Renal cortex interstitium (tissue), 11 donors: ENCODE data around the gene MAMLD1. TPM values are rescaled to one million over a fixed set of nuclear protein-coding genes. Genes with fewer than 3 reads are reported as not detected.
A peak's percentile ranks its signal among the peaks of the same experiment; 100 is the strongest.

Experiments
- DNase-seq, 11 donors: peaks; one replicate each; pipeline ENCODE4 v3.0.0-alpha.2; 2013; ENCODE audit warnings: low read depth in 9 of 11, low spot score in 4 of 11; ENCODE audit errors: extremely low read depth in 1 of 11
- polyA plus RNA-seq, 3 donors: library from polyadenylated mRNA; unstranded; fragments of 120-200 nt; gene quantifications; one replicate each; pipeline ENCODE4 v1.2.1, GENCODE V29; 2013; ENCODE audit not compliant: insufficient read length in 3 of 3

MAMLD1 gene
- polyA plus RNA-seq, 3 donors, result 6.3 to 7.9 (median 6.8) TPM

- DNase-seq, result no peak
Measured at GRCh38 chrX:150543230-150544155, 180.4 kb downstream of the MAMLD1 start.

GRCh38 chrX:150544222-150544787, 181.2 kb downstream of the MAMLD1 start:
- DNase-seq, result no peak

GRCh38 chrX:150544835-150545770, 182.0 kb downstream of the MAMLD1 start:
- no peak for DNase-seq

GRCh38 chrX:150546711-150547153, 183.6 kb downstream of the MAMLD1 start:
- DNase-seq, result peak in 1 of 11 donors; percentile 32

- DNase-seq, result peak in 3 of 11 donors; percentile 38 to 53 (median 44)
Measured at GRCh38 chrX:150547375-150548115, 184.4 kb downstream of the MAMLD1 start.

- no peak for DNase-seq
Measured at GRCh38 chrX:150548251-150548650, 185.1 kb downstream of the MAMLD1 start.

GRCh38 chrX:150548684-150549083, 185.6 kb downstream of the MAMLD1 start:
- DNase-seq, result no peak

- no peak for DNase-seq
Measured at GRCh38 chrX:150551963-150552362, 188.8 kb downstream of the MAMLD1 start.

GRCh38 chrX:150558424-150558823, 195.3 kb downstream of the MAMLD1 start:
- no peak for DNase-seq

Other genes starting within 250 kb of the MAMLD1 start
- 10 to 100 TPM; 11.4 to 15.1 (median 12.7) TPM for gene MTM1, start 205.3 kb downstream of the MAMLD1 start, polyA plus RNA-seq